Stomach (tissue), 4 donors: ENCODE measurements around the gene KCNJ3.

ENCODE experiments used
- POLR2A ChIP-seq, 4 donors: fragments of 450-650 bp; IDR thresholded peaks; one replicate each; pipeline ENCODE4 v1.6.1; 2016; ENCODE audit warnings: antibody characterized with exemption in 4 of 4, control low read depth in 2 of 4, mild to moderate bottlenecking in 1 of 4, moderate library complexity in 1 of 4
- POLR2AphosphoS5 ChIP-seq, 3 donors: sonication (generic); formaldehyde crosslinking; IDR thresholded peaks; one replicate each; pipeline ENCODE4 v1.6.1; 2016; ENCODE audit warnings: antibody characterized with exemption in 3 of 3
- TF ChIP-seq, protein P1 (sequence below), 7 experiments: fragments of 450-650 bp in 4 of 7; fragments of 200-600 bp in 3 of 7; sonication (generic) in 3 of 7; IDR thresholded peaks; one replicate each; pipeline ENCODE4 v1.5.1; 2016 to 2019; ENCODE audit warnings: antibody characterized with exemption in 7 of 7, control low read depth in 2 of 7, mild to moderate bottlenecking in 1 of 7

DNA sequence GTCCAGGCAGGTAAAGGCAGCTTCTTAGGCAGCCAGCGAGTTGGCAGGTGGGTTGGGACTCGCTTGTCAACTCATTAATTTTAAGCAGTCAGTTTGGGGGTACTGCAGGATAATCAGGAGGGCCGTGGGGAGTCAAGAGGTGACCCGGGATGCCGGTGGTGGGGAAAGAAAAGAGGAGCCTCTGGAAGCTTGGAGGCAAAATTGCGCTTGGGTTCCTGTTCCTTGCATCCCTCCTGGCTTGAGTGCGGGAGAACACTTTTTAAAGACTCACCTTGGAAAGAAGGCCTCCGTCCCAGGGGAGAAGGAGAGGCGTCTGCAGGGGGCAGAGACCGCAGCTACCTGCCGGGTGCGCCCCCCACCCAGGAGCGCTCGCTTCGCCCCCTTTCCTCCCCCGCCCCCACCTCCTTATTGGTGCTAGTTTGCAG is at the start of gene KCNJ3:
- TF ChIP-seq, protein P1, sequence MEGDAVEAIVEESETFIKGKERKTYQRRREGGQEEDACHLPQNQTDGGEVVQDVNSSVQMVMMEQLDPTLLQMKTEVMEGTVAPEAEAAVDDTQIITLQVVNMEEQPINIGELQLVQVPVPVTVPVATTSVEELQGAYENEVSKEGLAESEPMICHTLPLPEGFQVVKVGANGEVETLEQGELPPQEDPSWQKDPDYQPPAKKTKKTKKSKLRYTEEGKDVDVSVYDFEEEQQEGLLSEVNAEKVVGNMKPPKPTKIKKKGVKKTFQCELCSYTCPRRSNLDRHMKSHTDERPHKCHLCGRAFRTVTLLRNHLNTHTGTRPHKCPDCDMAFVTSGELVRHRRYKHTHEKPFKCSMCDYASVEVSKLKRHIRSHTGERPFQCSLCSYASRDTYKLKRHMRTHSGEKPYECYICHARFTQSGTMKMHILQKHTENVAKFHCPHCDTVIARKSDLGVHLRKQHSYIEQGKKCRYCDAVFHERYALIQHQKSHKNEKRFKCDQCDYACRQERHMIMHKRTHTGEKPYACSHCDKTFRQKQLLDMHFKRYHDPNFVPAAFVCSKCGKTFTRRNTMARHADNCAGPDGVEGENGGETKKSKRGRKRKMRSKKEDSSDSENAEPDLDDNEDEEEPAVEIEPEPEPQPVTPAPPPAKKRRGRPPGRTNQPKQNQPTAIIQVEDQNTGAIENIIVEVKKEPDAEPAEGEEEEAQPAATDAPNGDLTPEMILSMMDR (IDR thresholded peaks at IDR 0.05): no peak
- TF ChIP-seq POLR2AphosphoS5 (IDR thresholded peaks at IDR 0.05) (no peak), POLR2A (IDR thresholded peaks at IDR 0.05) (no peak)
